SH-SY5Y (cell line): Measurements from ENCODE around the gene EBF3.

Experiments used
- GATA2 ChIP-seq: IDR thresholded peaks from 2 replicates; pipeline ENCODE4 v1.6.1; 2011; ENCODE audit warnings: mild to moderate bottlenecking, low read depth, low read length
- GATA3 ChIP-seq: IDR thresholded peaks from 2 replicates; pipeline ENCODE4 v1.6.1; 2011; ENCODE audit warnings: low read depth, mild to moderate bottlenecking, low read length, moderate library complexity

- TF ChIP-seq GATA2 (no peak), GATA3 (no peak)
These were observed 50.9 kb downstream of the EBF3 start for GRCh38 chr10:129912986-129913695.
